Measurements from ENCODE around the gene RUFY3. TPM values are rescaled to one million over a fixed set of nuclear protein-coding genes. Genes with fewer than 3 reads are reported as not detected.

RUFY3 gene
- total RNA-seq, 1 experiment from 2014 or later: 42.7 TPM

DNA sequence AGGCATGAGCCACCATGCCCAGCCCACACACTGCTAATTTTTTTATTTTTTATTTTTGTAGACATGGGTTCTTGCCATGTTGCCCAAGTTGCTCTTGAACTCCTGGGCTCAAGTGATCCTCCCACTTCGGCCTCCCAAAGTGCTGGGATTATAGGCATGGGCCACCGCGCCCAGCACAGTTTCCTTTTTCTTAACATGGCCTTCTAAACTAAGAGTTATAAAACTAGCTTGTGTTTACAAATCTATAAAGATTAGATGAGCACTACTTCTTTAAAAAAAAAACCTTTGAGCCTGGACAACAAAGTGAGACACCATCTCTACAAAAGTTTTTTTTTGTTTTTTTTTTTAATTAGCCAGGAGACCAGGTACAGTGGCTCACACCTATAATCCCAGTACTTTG is 107.3 kb downstream of the RUFY3 start:
- Mint-ChIP-seq H3K27me3 (ENCODE audit: insufficient read depth, unreplicated experiment) (no peaks in the 10 kb centered on the region), H3K4me1 (ENCODE audit: insufficient read depth, unreplicated experiment) (no peaks in the 10 kb centered on the region), H3K27ac (ENCODE audit: low read depth, unreplicated experiment) (no peak overlapping the region), H3K36me3 (ENCODE audit: insufficient read depth, unreplicated experiment) (peaks cover 97% of the 10 kb centered on the region), H3K4me3 (ENCODE audit: unreplicated experiment) (no peak overlapping the region), H3K9me3 (ENCODE audit: unreplicated experiment) (no peaks in the 10 kb centered on the region)
- CTCF ChIA-PET: interaction anchor here (0.7 to 1.0 kb wide), 3 partner anchors 10 to 91 kb away, joined by 3 to 5 read pairs (median 3); no protein-coding TSS in a partner anchor
- no peak for DNase-seq (ENCODE audit: unreplicated experiment)
- POLR2A ChIA-PET: interaction anchor here (1.3 kb wide), 1 partner anchor 10 kb away, joined by 3 read pairs; no protein-coding TSS in a partner anchor
- intact Hi-C loops (cut with micrococcal nuclease): no loop called here
- no TSS peak for BruUV-seq (replicated peaks)
- TF ChIP-seq, protein P1, sequence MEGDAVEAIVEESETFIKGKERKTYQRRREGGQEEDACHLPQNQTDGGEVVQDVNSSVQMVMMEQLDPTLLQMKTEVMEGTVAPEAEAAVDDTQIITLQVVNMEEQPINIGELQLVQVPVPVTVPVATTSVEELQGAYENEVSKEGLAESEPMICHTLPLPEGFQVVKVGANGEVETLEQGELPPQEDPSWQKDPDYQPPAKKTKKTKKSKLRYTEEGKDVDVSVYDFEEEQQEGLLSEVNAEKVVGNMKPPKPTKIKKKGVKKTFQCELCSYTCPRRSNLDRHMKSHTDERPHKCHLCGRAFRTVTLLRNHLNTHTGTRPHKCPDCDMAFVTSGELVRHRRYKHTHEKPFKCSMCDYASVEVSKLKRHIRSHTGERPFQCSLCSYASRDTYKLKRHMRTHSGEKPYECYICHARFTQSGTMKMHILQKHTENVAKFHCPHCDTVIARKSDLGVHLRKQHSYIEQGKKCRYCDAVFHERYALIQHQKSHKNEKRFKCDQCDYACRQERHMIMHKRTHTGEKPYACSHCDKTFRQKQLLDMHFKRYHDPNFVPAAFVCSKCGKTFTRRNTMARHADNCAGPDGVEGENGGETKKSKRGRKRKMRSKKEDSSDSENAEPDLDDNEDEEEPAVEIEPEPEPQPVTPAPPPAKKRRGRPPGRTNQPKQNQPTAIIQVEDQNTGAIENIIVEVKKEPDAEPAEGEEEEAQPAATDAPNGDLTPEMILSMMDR (IDR thresholded peaks at IDR 0.05; ENCODE audit: unreplicated experiment): no peak

DNA sequence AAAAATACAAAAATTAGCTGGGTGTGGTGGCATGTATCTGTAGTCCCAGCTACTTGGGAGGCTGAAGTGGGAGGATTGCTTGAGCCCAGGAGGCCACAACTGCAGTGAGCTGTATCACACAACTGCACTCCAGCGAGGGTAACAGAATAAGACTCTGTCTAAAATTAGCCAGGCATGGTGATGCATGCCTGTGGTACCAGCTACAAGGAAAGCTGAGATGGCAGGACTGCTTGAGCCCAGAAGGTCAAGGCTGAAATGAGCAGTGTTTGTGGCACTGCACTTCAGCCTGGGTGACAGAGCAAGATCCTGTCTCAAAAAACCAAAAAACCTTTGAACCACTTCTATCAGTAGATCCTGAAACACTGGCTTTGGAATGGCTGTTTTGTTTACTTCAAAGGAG is 107.7 kb downstream of the RUFY3 start:
- H3K4me1 Mint-ChIP-seq (ENCODE audit: insufficient read depth, unreplicated experiment): no peaks in the 10 kb centered on the region
- intact Hi-C loops (cut with micrococcal nuclease): no loop called here
- DNase-seq (ENCODE audit: unreplicated experiment): no peak
- TF ChIP-seq, protein P1 (IDR thresholded peaks at IDR 0.05; ENCODE audit: unreplicated experiment): no peak
- POLR2A ChIA-PET: interaction anchor here (1.3 kb wide), 1 partner anchor 9 kb away, joined by 3 read pairs; no protein-coding TSS in a partner anchor
- no peak overlapping the region for H3K4me3 Mint-ChIP-seq (ENCODE audit: unreplicated experiment)
- H3K36me3 Mint-ChIP-seq (ENCODE audit: insufficient read depth, unreplicated experiment): peaks cover 94% of the 10 kb centered on the region
- no peaks in the 10 kb centered on the region for H3K9me3 Mint-ChIP-seq (ENCODE audit: unreplicated experiment)
- CTCF ChIA-PET: interaction anchor here (0.7 to 1.0 kb wide), 3 partner anchors 9 to 92 kb away, joined by 3 to 5 read pairs (median 3); no protein-coding TSS in a partner anchor
- no TSS peak for BruUV-seq (replicated peaks)
- H3K27me3 Mint-ChIP-seq (ENCODE audit: insufficient read depth, unreplicated experiment): no peaks in the 10 kb centered on the region
- no peak overlapping the region for H3K27ac Mint-ChIP-seq (ENCODE audit: low read depth, unreplicated experiment)

DNA sequence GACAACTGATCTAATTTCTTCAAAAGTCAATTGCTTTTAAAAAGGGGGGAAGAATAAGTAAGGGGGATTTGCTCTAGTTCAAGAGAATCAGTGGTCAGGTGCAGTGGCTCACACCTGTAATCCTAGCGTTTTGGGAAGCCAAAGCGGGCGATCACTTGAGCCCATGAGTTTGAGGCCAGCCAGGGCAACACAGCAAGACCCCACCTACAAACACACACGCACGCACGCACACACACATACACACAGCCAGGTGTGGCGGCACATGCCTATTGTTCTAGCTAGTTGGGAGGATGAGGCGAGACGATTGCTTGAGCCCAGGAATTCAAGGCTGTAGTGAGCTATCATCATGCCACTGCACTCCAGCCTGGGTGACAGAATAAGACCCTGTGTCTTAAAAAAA is 108.3 kb downstream of the RUFY3 start:
- CTCF ChIA-PET: no interaction called here

DNA sequence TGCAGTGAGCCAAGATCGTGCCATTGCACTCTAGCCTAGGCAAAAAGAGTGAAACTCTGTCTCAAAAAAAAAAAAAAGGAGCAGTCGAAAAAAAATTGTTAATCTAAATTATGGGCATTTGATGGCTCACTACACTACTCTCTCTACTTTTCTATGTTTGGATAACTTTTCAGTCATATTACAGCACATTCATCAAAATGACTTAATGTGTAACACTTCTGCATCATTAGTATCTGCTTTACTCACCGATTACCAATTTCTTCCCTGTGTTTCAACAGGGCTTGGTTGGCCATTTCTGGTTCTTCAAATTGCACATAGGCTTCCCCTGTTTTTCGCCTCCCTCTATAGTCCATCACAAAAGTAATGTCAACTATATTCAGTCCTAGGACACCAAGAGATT is 109.5 kb downstream of the RUFY3 start:
- TF ChIP-seq, protein P1 (IDR thresholded peaks at IDR 0.05; ENCODE audit: unreplicated experiment): no peak

More for the DNA sequence above, 108.3 kb downstream of the RUFY3 start:
- H3K27me3 Mint-ChIP-seq (ENCODE audit: insufficient read depth, unreplicated experiment): no peaks in the 10 kb centered on the region
- no peaks in the 10 kb centered on the region for H3K9me3 Mint-ChIP-seq (ENCODE audit: unreplicated experiment)
- BruUV-seq (replicated peaks): no TSS peak
- intact Hi-C loops (cut with micrococcal nuclease): no loop called here
- H3K4me1 Mint-ChIP-seq (ENCODE audit: insufficient read depth, unreplicated experiment): no peaks in the 10 kb centered on the region
- TF ChIP-seq, protein P1 (IDR thresholded peaks at IDR 0.05; ENCODE audit: unreplicated experiment): no peak
- peaks cover 92% of the 10 kb centered on the region for H3K36me3 Mint-ChIP-seq (ENCODE audit: insufficient read depth, unreplicated experiment)
- H3K27ac Mint-ChIP-seq (ENCODE audit: low read depth, unreplicated experiment): no peak overlapping the region
- H3K4me3 Mint-ChIP-seq (ENCODE audit: unreplicated experiment): no peak overlapping the region
- POLR2A ChIA-PET: no interaction called here
- no peak for DNase-seq (ENCODE audit: unreplicated experiment)

More for the DNA sequence above, 109.5 kb downstream of the RUFY3 start:
- BruUV-seq (replicated peaks): no TSS peak
- Mint-ChIP-seq H3K4me1 (ENCODE audit: insufficient read depth, unreplicated experiment) (peaks cover under 1% of the 10 kb centered on the region), H3K9me3 (ENCODE audit: unreplicated experiment) (no peaks in the 10 kb centered on the region), H3K27me3 (ENCODE audit: insufficient read depth, unreplicated experiment) (no peaks in the 10 kb centered on the region), H3K36me3 (ENCODE audit: insufficient read depth, unreplicated experiment) (peaks cover 82% of the 10 kb centered on the region), H3K27ac (ENCODE audit: low read depth, unreplicated experiment) (no peak overlapping the region), H3K4me3 (ENCODE audit: unreplicated experiment) (no peak overlapping the region)
- ChIA-PET CTCF (no interaction called here), POLR2A (interaction anchor here (0.7 kb wide), 1 partner anchor 69 kb away, joined by 3 read pairs; no protein-coding TSS in a partner anchor)
- no peak for DNase-seq (ENCODE audit: unreplicated experiment)
- intact Hi-C loops (cut with micrococcal nuclease): no loop called here
